GM19239 (cell line): ENCODE data around the gene RGS11.

Experiments used
- DNase-seq: peaks from one replicate; pipeline ENCODE4 v3.0.0; 2011; ENCODE audit warnings: low spot score; ENCODE audit not compliant: insufficient read length
- FAIRE-seq: peaks from 2 replicates; lab custom pipeline; 2011; peaks lifted over from hg19 to GRCh38; lab: Jason Lieb, UNC

Gene RGS11

GRCh38 chr16:275786-276232, at the start of gene RGS11:
RGS11 (minus strand) TSS chr16:275944; CDS start chr16:275911, 33 bp downstream.
- DNase-seq (no peak), FAIRE-seq (no peak)

- FAIRE-seq (peak; percentile 75), DNase-seq (peak; percentile 68)
Observed at GRCh38 chr16:324451-325334, 48.9 kb upstream of the RGS11 start.

GRCh38 chr16:324201-324450, 48.4 kb upstream of the RGS11 start:
- DNase-seq (no peak), FAIRE-seq (no peak)

- FAIRE-seq (no peak), DNase-seq (no peak)
Observed at GRCh38 chr16:322476-323143, 46.9 kb upstream of the RGS11 start.

- FAIRE-seq = no peak
- DNase-seq = no peak
Observed at GRCh38 chr16:321532-321931, 45.8 kb upstream of the RGS11 start.

GRCh38 chr16:320206-320605, 44.5 kb upstream of the RGS11 start:
- DNase-seq (no peak), FAIRE-seq (no peak)

GRCh38 chr16:318628-319027, 42.9 kb upstream of the RGS11 start:
- no peak for FAIRE-seq
- no peak for DNase-seq

- FAIRE-seq (no peak), DNase-seq (no peak)
Observed at GRCh38 chr16:317583-317982, 41.8 kb upstream of the RGS11 start.

- FAIRE-seq (no peak), DNase-seq (no peak)
Observed at GRCh38 chr16:316741-317464, 41.2 kb upstream of the RGS11 start.

- no peak for FAIRE-seq
- DNase-seq = no peak
Observed at GRCh38 chr16:314795-315299, 39.1 kb upstream of the RGS11 start.

GRCh38 chr16:314351-314750, 38.6 kb upstream of the RGS11 start:
- DNase-seq = no peak
- FAIRE-seq = no peak

GRCh38 chr16:311725-312124, 36.0 kb upstream of the RGS11 start:
- DNase-seq (no peak), FAIRE-seq (no peak)

GRCh38 chr16:309476-309875, 33.7 kb upstream of the RGS11 start:
- no peak for FAIRE-seq
- DNase-seq = no peak

GRCh38 chr16:307691-308312, 32.1 kb upstream of the RGS11 start:
- no peak for FAIRE-seq
- DNase-seq = no peak

- no peak for FAIRE-seq
Observed at GRCh38 chr16:306911-307370, 31.2 kb upstream of the RGS11 start.

GRCh38 chr16:305916-306626, 30.3 kb upstream of the RGS11 start:
- no peak for DNase-seq
- FAIRE-seq = no peak

More at GRCh38 chr16:306911-307370, 31.2 kb upstream of the RGS11 start:
- DNase-seq = no peak

GRCh38 chr16:303760-304505, 28.2 kb upstream of the RGS11 start:
- DNase-seq (no peak), FAIRE-seq (no peak)

GRCh38 chr16:301950-302349, 26.2 kb upstream of the RGS11 start:
- no peak for FAIRE-seq

GRCh38 chr16:301235-301634, 25.5 kb upstream of the RGS11 start:
- no peak for FAIRE-seq
- no peak for DNase-seq

More at GRCh38 chr16:301950-302349, 26.2 kb upstream of the RGS11 start:
- DNase-seq = no peak
